H9 (cell line): Measurements from ENCODE around the gene CPNE7. TPM values are rescaled to one million over a fixed set of nuclear protein-coding genes. Genes with fewer than 3 reads are reported as not detected.

Experiments
- DNase-seq: peaks from one replicate; pipeline ENCODE4 v3.0.0-alpha.2; 2017
- H2AFZ ChIP-seq: one replicate; pipeline ENCODE4 v1.6.1; 2013; ENCODE audit warnings: mild to moderate bottlenecking, low read length, control low read depth, moderate library complexity
- H2AK5ac ChIP-seq: 2 replicates; pipeline ENCODE4 v1.6.1; 2013; ENCODE audit warnings: low read length, control low read depth, mixed read lengths; ENCODE audit not compliant: insufficient read length
- H2BK120ac ChIP-seq: one replicate; pipeline ENCODE4 v1.6.1; 2013; ENCODE audit warnings: low read depth, mild to moderate bottlenecking, low read length, control low read depth, inconsistent platforms; ENCODE audit not compliant: poor library complexity, severe bottlenecking
- H2BK12ac ChIP-seq: 2 replicates; pipeline ENCODE4 v1.6.1; 2013; ENCODE audit warnings: low read length, control low read depth, mixed read lengths, low read depth; ENCODE audit not compliant: insufficient read length
- H2BK15ac ChIP-seq: 2 replicates; pipeline ENCODE4 v1.6.1; 2013; ENCODE audit warnings: low read depth, low read length, control low read depth
- H2BK20ac ChIP-seq: one replicate; pipeline ENCODE4 v1.6.1; 2013; ENCODE audit warnings: low read depth, mild to moderate bottlenecking, low read length, control low read depth, inconsistent platforms; ENCODE audit not compliant: poor library complexity, severe bottlenecking
- H2BK5ac ChIP-seq: 2 replicates; pipeline ENCODE4 v1.6.1; 2013; ENCODE audit warnings: low read length, control low read depth, mixed read lengths; ENCODE audit not compliant: insufficient read length
- H3K14ac ChIP-seq: 2 replicates; pipeline ENCODE4 v1.6.1; 2013; ENCODE audit warnings: low read length, control low read depth; ENCODE audit not compliant: insufficient read depth
- H3K18ac ChIP-seq: 2 replicates; pipeline ENCODE4 v1.6.1; 2013; ENCODE audit warnings: low read depth, mild to moderate bottlenecking, mixed read lengths, low read length, control low read depth; ENCODE audit not compliant: insufficient read length
- H3K23ac ChIP-seq: 2 replicates; pipeline ENCODE4 v1.6.1; 2013; ENCODE audit warnings: low read length, control low read depth, mixed read lengths, low read depth; ENCODE audit not compliant: insufficient read length
- H3K23me2 ChIP-seq: 2 replicates; pipeline ENCODE4 v1.6.1; 2013; ENCODE audit warnings: low read depth, mild to moderate bottlenecking, mixed read lengths, low read length, control low read depth; ENCODE audit not compliant: insufficient read length, poor library complexity, severe bottlenecking
- H3K27ac ChIP-seq: 2 replicates; pipeline ENCODE4 v1.5.1; 2013; ENCODE audit warnings: low read length, control low read depth, mixed read lengths, low read depth; ENCODE audit not compliant: insufficient read length
- H3K27me3 ChIP-seq: 2 replicates; pipeline ENCODE4 v1.6.1; 2013; ENCODE audit warnings: low read length, control low read depth, inconsistent platforms; ENCODE audit not compliant: insufficient read depth
- H3K4ac ChIP-seq: 2 replicates; pipeline ENCODE4 v1.6.1; 2013; ENCODE audit warnings: low read depth, mild to moderate bottlenecking, control low read depth, inconsistent platforms, low read length, moderate library complexity
- H3K4me1 ChIP-seq: 2 replicates; pipeline ENCODE4 v1.6.1; 2013; ENCODE audit warnings: low read length, control low read depth, inconsistent platforms; ENCODE audit not compliant: insufficient read depth
- H3K4me2 ChIP-seq: 2 replicates; pipeline ENCODE4 v1.6.1; 2013; ENCODE audit warnings: low read length, control low read depth, mixed read lengths; ENCODE audit not compliant: insufficient read length, insufficient read depth
- H3K56ac ChIP-seq: 2 replicates; pipeline ENCODE4 v1.6.1; 2013; ENCODE audit warnings: low read depth, mild to moderate bottlenecking, mixed read lengths, low read length, control low read depth; ENCODE audit not compliant: insufficient read length
- H3K79me1 ChIP-seq: 2 replicates; pipeline ENCODE4 v1.6.1; 2013; ENCODE audit warnings: low read depth, mild to moderate bottlenecking, moderate library complexity, low read length, control low read depth, inconsistent platforms; ENCODE audit not compliant: insufficient read depth, poor library complexity, severe bottlenecking
- H3K79me2 ChIP-seq: 2 replicates; pipeline ENCODE4 v1.6.1; 2013; ENCODE audit warnings: low read length, control low read depth, inconsistent platforms; ENCODE audit not compliant: insufficient read depth
- H3K9ac ChIP-seq: 2 replicates; pipeline ENCODE4 v1.6.1; 2013; ENCODE audit warnings: low read length, control low read depth, mixed read lengths; ENCODE audit not compliant: insufficient read length; ENCODE audit errors: extremely low read depth
- H3K9me3 ChIP-seq: one replicate; pipeline ENCODE4 v1.6.1; 2013; ENCODE audit warnings: low read depth, low read length, inconsistent platforms; ENCODE audit not compliant: control insufficient read depth
- H3T11ph ChIP-seq: one replicate; pipeline ENCODE4 v1.6.1; 2013; ENCODE audit warnings: mild to moderate bottlenecking, low read length, control low read depth, inconsistent platforms
- H4K20me1 ChIP-seq: one replicate; pipeline ENCODE4 v1.6.1; 2013; ENCODE audit not compliant: control insufficient read depth, insufficient read length, insufficient read depth
- H4K5ac ChIP-seq: 2 replicates; pipeline ENCODE4 v1.6.1; 2013; ENCODE audit warnings: low read depth, mild to moderate bottlenecking, mixed read lengths, low read length, control low read depth; ENCODE audit not compliant: insufficient read length
- H4K8ac ChIP-seq: replicated peaks from 2 replicates; pipeline ENCODE4 v1.6.1; 2013; ENCODE audit warnings: low read length, control low read depth, mixed read lengths, low read depth; ENCODE audit not compliant: insufficient read length
- H4K91ac ChIP-seq: 2 replicates; pipeline ENCODE4 v1.6.1; 2013; ENCODE audit warnings: low read depth, mild to moderate bottlenecking, moderate library complexity, mixed read lengths, low read length, control low read depth; ENCODE audit not compliant: insufficient read length
- H3K27ac Mint-ChIP-seq, 3 experiments: 2 replicates in 2 of 3; 3 replicates in 1 of 3; pipeline ENCODE4 v1.8.0; 2020 to 2021; ENCODE audit warnings: mixed read lengths in 3 of 3, mild to moderate bottlenecking in 1 of 3, moderate library complexity in 1 of 3
- H3K27me3 Mint-ChIP-seq: 2 replicates; pipeline ENCODE4 v1.8.0; 2021; ENCODE audit warnings: low read depth, mild to moderate bottlenecking, moderate library complexity, mixed read lengths
- H3K36me3 Mint-ChIP-seq, 3 experiments: 2 replicates in 2 of 3; 3 replicates in 1 of 3; pipeline ENCODE4 v1.8.0; 2020 to 2021; ENCODE audit warnings: low read depth in 3 of 3, mixed read lengths in 3 of 3; ENCODE audit not compliant: insufficient read depth in 1 of 3
- H3K4me1 Mint-ChIP-seq, 2 experiments: 2 replicates each; pipeline ENCODE4 v1.8.0; 2020; ENCODE audit warnings: mixed read lengths in 2 of 2
- H3K4me3 Mint-ChIP-seq, 2 experiments: 2 replicates in 1 of 2; 3 replicates in 1 of 2; pipeline ENCODE4 v1.8.0; 2020 to 2021; ENCODE audit warnings: mild to moderate bottlenecking in 2 of 2, mixed read lengths in 2 of 2, moderate library complexity in 1 of 2
- H3K9me3 Mint-ChIP-seq, 2 experiments: 2 replicates in 1 of 2; 3 replicates in 1 of 2; pipeline ENCODE4 v1.8.0; 2020; ENCODE audit warnings: mild to moderate bottlenecking in 2 of 2, mixed read lengths in 2 of 2, moderate library complexity in 1 of 2
- WGBS: extraction: QIAGEN DNeasy Blood & Tissue Kit; methylation state at CpG from one replicate; pipeline ENCODE4 v1.1.7; 2013; ENCODE audit warnings: missing lambda C conversion rate, low lambda C conversion rate, mixed read lengths; ENCODE audit not compliant: insufficient read length; ENCODE audit errors: extremely low coverage; 5-methylcytosine and 5-hydroxymethylcytosine counted together
- total RNA-seq: library from RNA; stranded (reverse); gene quantifications from 2 replicates; pipeline ENCODE4 v1.2.1, GENCODE V29; 2021
- TF ChIP-seq, protein P1 (sequence below): fragments of 200-600 bp; sonication (generic); conservative IDR thresholded peaks from 3 replicates; pipeline ENCODE4 v1.8.0; 2021; ENCODE audit warnings: antibody characterized with exemption, mild to moderate bottlenecking

The CPNE7 gene
- total RNA-seq, 1 experiment from 2014 or later: 23.4 TPM

- no peak overlapping the region for H3K4ac ChIP-seq
- H3K18ac ChIP-seq: no peak overlapping the region
- H3K14ac ChIP-seq: no peak overlapping the region; the same call in 1 of the 2 replicates
- H2BK12ac ChIP-seq: no peak overlapping the region
- no peak overlapping the region for H2BK15ac ChIP-seq
- H3K27me3 Mint-ChIP-seq: peaks cover 16% of the 10 kb centered on the region
- H3K4me1 ChIP-seq: no peaks in the 10 kb centered on the region
- no peak overlapping the region for H3K56ac ChIP-seq
- peaks cover 7 to 11% of the 10 kb centered on the region in 2 experiments for H3K4me1 Mint-ChIP-seq
- H3K9ac ChIP-seq: no peak overlapping the region
- H2BK20ac ChIP-seq: no peak overlapping the region
- no peaks in the 10 kb centered on the region for H3K9me3 ChIP-seq
- H3K4me2 ChIP-seq: no peak overlapping the region
- H3K79me2 ChIP-seq: no peaks in the 10 kb centered on the region
- TF ChIP-seq, protein P1, sequence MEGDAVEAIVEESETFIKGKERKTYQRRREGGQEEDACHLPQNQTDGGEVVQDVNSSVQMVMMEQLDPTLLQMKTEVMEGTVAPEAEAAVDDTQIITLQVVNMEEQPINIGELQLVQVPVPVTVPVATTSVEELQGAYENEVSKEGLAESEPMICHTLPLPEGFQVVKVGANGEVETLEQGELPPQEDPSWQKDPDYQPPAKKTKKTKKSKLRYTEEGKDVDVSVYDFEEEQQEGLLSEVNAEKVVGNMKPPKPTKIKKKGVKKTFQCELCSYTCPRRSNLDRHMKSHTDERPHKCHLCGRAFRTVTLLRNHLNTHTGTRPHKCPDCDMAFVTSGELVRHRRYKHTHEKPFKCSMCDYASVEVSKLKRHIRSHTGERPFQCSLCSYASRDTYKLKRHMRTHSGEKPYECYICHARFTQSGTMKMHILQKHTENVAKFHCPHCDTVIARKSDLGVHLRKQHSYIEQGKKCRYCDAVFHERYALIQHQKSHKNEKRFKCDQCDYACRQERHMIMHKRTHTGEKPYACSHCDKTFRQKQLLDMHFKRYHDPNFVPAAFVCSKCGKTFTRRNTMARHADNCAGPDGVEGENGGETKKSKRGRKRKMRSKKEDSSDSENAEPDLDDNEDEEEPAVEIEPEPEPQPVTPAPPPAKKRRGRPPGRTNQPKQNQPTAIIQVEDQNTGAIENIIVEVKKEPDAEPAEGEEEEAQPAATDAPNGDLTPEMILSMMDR: no peak
- H3K4me3 Mint-ChIP-seq: no peak overlapping the region
- no CpG with 5 or more reads among the region's 12 CpGs for whole genome bisulfite sequencing
- H2AK5ac ChIP-seq: no peak overlapping the region
- H4K5ac ChIP-seq: no peak overlapping the region
- no peak overlapping the region for H2BK120ac ChIP-seq
- H2AFZ ChIP-seq: no peak overlapping the region
- peaks cover 2% of the 10 kb centered on the region; the same call in 1 of the 2 replicates for H3K27me3 ChIP-seq
- no peak overlapping the region for H3T11ph ChIP-seq
- no peaks in the 10 kb centered on the region for H3K9me3 Mint-ChIP-seq
- no peaks in the 10 kb centered on the region for H4K20me1 ChIP-seq
- no peak overlapping the region for H3K27ac ChIP-seq
- no peak overlapping the region for H4K91ac ChIP-seq
- no peak overlapping the region for H3K23ac ChIP-seq
- no peak overlapping the region for H4K8ac ChIP-seq
- no peaks in the 10 kb centered on the region for H3K79me1 ChIP-seq
- no peak overlapping the region for H3K27ac Mint-ChIP-seq
- no peak for DNase-seq
- no peaks in the 10 kb centered on the region for H3K36me3 Mint-ChIP-seq
- no peak overlapping the region for H2BK5ac ChIP-seq
- H3K23me2 ChIP-seq: no peaks in the 10 kb centered on the region
Measured at GRCh38 chr16:89636663-89637062, 61.1 kb downstream of the CPNE7 start.
